Mesenchymal stem cell (in vitro differentiated cells and primary cell): ENCODE measurements around the gene GRHL1.
"Not testable (repeated sequence)": the region's sequence is repeated elsewhere in the genome, so short reads cannot be mapped to it uniquely, and the experiment has no call there.

ENCODE experiments used
- DNase-seq: peaks from one replicate; pipeline ENCODE4 v3.0.0-alpha.2; 2013
- H2AFZ ChIP-seq: one replicate; pipeline ENCODE4 v1.6.1; 2013; ENCODE audit warnings: low read depth, mild to moderate bottlenecking, control low read depth, inconsistent platforms, low read length, moderate library complexity
- H2AK5ac ChIP-seq: 2 replicates; pipeline ENCODE4 v1.6.1; 2013; ENCODE audit warnings: low read length, moderate library complexity, mild to moderate bottlenecking, inconsistent platforms; ENCODE audit not compliant: severe bottlenecking
- H2BK120ac ChIP-seq: one replicate; pipeline ENCODE4 v1.6.1; 2013; ENCODE audit warnings: low read depth, mild to moderate bottlenecking, inconsistent platforms, low read length, moderate library complexity
- H2BK12ac ChIP-seq, 2 experiments: one replicate each; pipeline ENCODE4 v1.6.1; 2013; ENCODE audit warnings: inconsistent platforms in 2 of 2, low read length in 2 of 2, mild to moderate bottlenecking in 2 of 2, moderate library complexity in 2 of 2, control low read depth in 1 of 2
- H2BK15ac ChIP-seq: one replicate; pipeline ENCODE4 v1.6.1; 2013; ENCODE audit warnings: mild to moderate bottlenecking, low read depth, inconsistent platforms; ENCODE audit not compliant: poor library complexity, severe bottlenecking
- H2BK5ac ChIP-seq: 2 replicates; pipeline ENCODE4 v1.6.1; 2013; ENCODE audit warnings: low read depth, mild to moderate bottlenecking, low read length, control low read depth, inconsistent platforms; ENCODE audit not compliant: poor library complexity, severe bottlenecking
- H3K14ac ChIP-seq, 2 experiments: one replicate each; pipeline ENCODE4 v1.6.1; 2013; ENCODE audit warnings: inconsistent platforms in 2 of 2, low read length in 2 of 2, control low read depth in 1 of 2, mild to moderate bottlenecking in 1 of 2, moderate library complexity in 1 of 2
- H3K18ac ChIP-seq, 2 experiments: one replicate each; pipeline ENCODE4 v1.6.1; 2013; ENCODE audit warnings: inconsistent platforms in 2 of 2, low read length in 2 of 2, control low read depth in 1 of 2, low read depth in 1 of 2, mild to moderate bottlenecking in 1 of 2
- H3K23ac ChIP-seq, 2 experiments: one replicate each; pipeline ENCODE4 v1.6.1; 2013; ENCODE audit warnings: inconsistent platforms in 2 of 2, low read length in 2 of 2, mild to moderate bottlenecking in 2 of 2, moderate library complexity in 2 of 2, control low read depth in 1 of 2
- H3K27ac ChIP-seq: 2 replicates; pipeline ENCODE4 v1.5.1; 2013; ENCODE audit warnings: mild to moderate bottlenecking, moderate library complexity, low read length, control low read depth, inconsistent platforms; ENCODE audit not compliant: poor library complexity, severe bottlenecking
- H3K27me3 ChIP-seq, 2 experiments: 2 replicates each; pipeline versions ENCODE4 v1.6.1 to v1.7.0; 2013; ENCODE audit warnings: low read length in 2 of 2, mild to moderate bottlenecking in 2 of 2, moderate library complexity in 2 of 2, control low read depth in 1 of 2, inconsistent platforms in 1 of 2; ENCODE audit not compliant: control insufficient read depth in 1 of 2, insufficient read depth in 1 of 2
- H3K36me3 ChIP-seq, 2 experiments: 2 replicates each; pipeline versions ENCODE4 v1.6.1 to v1.7.0; 2013; ENCODE audit warnings: low read length in 2 of 2, control low read depth in 1 of 2, inconsistent platforms in 1 of 2, low read depth in 1 of 2, mild to moderate bottlenecking in 1 of 2; ENCODE audit not compliant: insufficient read depth in 2 of 2, control insufficient read depth in 1 of 2
- H3K4ac ChIP-seq, 2 experiments: one replicate each; pipeline ENCODE4 v1.6.1; 2013; ENCODE audit warnings: inconsistent platforms in 2 of 2, low read length in 2 of 2, mild to moderate bottlenecking in 2 of 2, moderate library complexity in 2 of 2, control low read depth in 1 of 2, low read depth in 1 of 2
- H3K4me1 ChIP-seq: 2 replicates; pipeline ENCODE4 v1.6.1; 2013; ENCODE audit warnings: low read depth, low read length, control low read depth; ENCODE audit not compliant: control insufficient read depth, insufficient read depth
- H3K4me2 ChIP-seq: 2 replicates; pipeline ENCODE4 v1.6.1; 2013; ENCODE audit warnings: low read length, mild to moderate bottlenecking, inconsistent platforms; ENCODE audit not compliant: poor library complexity, severe bottlenecking
- H3K4me3 ChIP-seq, 2 experiments: 2 replicates each; pipeline versions ENCODE4 v1.5.1 to v1.7.0; 2013; ENCODE audit warnings: low read length in 2 of 2, mild to moderate bottlenecking in 2 of 2, control low read depth in 1 of 2, low read depth in 1 of 2; ENCODE audit not compliant: insufficient read depth in 1 of 2
- H3K79me1 ChIP-seq: replicated peaks from 2 replicates; pipeline ENCODE4 v1.6.1; 2013; ENCODE audit warnings: mild to moderate bottlenecking, control low read depth, low read length, inconsistent platforms; ENCODE audit not compliant: poor library complexity, severe bottlenecking
- H3K9ac ChIP-seq: 2 replicates; pipeline ENCODE4 v1.7.0; 2013; ENCODE audit warnings: mild to moderate bottlenecking, low read length, moderate library complexity
- H3K9me3 ChIP-seq: 2 replicates; pipeline ENCODE4 v1.7.0; 2013; ENCODE audit warnings: mild to moderate bottlenecking, low read length; ENCODE audit not compliant: control insufficient read depth
- H4K8ac ChIP-seq: one replicate; pipeline ENCODE4 v1.6.1; 2013; ENCODE audit warnings: inconsistent platforms, mild to moderate bottlenecking, low read length, moderate library complexity
- H4K91ac ChIP-seq: one replicate; pipeline ENCODE4 v1.6.1; 2013; ENCODE audit warnings: mild to moderate bottlenecking, low read length, inconsistent platforms
- WGBS: methylation state at CpG from one replicate; pipeline ENCODE4 v1.1.7; 2013; ENCODE audit warnings: mixed read lengths; 5-methylcytosine and 5-hydroxymethylcytosine counted together

Gene GRHL1

DNA sequence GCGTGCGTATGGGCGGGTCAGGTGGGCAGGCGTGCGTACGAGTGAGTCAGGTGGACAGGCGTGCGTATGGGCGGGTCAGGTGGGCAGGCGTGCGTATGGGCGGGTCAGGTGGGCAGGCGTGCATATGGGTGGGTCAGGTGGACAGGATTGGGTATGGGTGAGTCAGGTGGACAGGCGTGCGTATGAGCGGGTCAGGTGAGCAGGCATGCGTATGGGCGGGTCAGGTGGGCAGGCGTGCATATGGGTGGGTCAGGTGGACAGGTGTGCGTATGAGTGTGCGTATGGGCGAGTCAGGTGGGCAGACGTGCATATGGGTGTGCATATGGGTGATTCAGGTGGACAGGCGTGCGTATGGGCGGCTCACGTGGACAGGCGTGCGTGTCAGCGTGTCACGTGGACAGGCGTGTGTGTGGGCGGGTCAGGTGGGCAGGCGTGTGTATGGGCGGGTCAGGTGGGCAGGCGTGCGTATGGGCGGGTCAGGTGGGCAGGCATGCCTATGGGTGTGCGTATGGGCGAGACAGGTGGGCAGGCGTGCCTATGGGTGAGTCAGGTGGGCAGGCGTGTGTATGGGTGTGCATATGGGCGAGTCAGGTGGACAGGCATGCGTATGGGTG is 64.0 kb downstream of the GRHL1 start:
- H3K23ac ChIP-seq, H3K27ac ChIP-seq, H2AFZ ChIP-seq, H2BK12ac ChIP-seq, H3K4me2 ChIP-seq, H3K4me1 ChIP-seq, H4K8ac ChIP-seq, H2BK15ac ChIP-seq, H3K9ac ChIP-seq, H3K36me3 ChIP-seq, H2AK5ac ChIP-seq, H2BK120ac ChIP-seq, H2BK5ac ChIP-seq, H3K4ac ChIP-seq, H3K14ac ChIP-seq, H3K79me1 ChIP-seq, H3K9me3 ChIP-seq, H3K18ac ChIP-seq, DNase-seq, H3K4me3 ChIP-seq: not testable (repeated sequence)
- 97% methylated on average over 44 of the region's 44 CpGs for WGBS
- peaks cover 13 to 20% of the 10 kb centered on the region in 2 experiments for H3K27me3 ChIP-seq
- H4K91ac ChIP-seq, result peak overlapping the region; percentile 83

DNA sequence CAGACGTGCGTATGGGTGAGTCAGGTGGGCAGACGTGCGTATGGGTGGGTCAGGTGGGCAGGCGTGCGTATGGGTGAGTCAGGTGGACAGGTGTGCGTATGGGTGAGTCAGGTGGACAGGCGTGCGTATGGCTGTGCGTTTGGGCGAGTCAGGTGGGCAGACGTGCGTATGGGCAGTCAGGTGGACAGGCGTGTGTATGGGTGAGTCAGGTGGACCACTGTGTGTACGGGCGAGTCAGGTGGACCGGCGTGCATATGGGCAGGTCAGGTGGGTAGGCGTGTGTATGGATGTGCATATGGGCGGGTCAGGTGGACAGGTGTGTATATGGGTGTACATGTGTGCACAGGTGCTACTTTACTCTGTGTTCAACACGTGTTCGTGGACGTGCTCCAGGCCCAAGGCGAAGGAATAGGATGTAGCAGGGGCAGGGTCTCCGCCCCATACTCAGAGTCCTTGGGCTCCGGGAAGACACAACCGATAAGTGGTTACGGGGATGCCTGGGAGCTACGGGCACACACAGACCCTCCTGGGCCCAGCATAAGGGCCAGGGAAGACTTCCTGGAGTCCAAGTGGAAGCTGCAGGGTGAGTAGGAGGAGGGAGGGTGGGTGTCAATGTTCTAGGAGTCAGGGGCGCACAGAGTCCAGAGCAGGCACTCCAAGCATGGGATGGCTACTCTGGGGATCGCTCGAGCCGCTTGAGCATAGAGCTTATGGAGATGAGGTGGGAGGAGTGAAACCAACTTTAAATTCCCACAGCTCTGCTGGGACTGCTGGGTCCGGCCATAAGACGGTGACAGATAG is 64.7 kb downstream of the GRHL1 start:
- H3K4me2 ChIP-seq, result no peak overlapping the region
- H3K9me3 ChIP-seq, result peaks cover 6% of the 10 kb centered on the region
- no peaks in the 10 kb centered on the region for H3K36me3 ChIP-seq
- no peak overlapping the region for H3K9ac ChIP-seq
- no peak overlapping the region for H3K18ac ChIP-seq
- no peak overlapping the region for H2BK15ac ChIP-seq
- no peak overlapping the region for H3K14ac ChIP-seq
- no peak overlapping the region for H2BK12ac ChIP-seq
- no peak overlapping the region for H2AK5ac ChIP-seq
- WGBS, result 95% methylated on average over 32 of the region's 35 CpGs
- peaks cover 13 to 20% of the 10 kb centered on the region in 2 experiments for H3K27me3 ChIP-seq
- H2BK120ac ChIP-seq, result no peak overlapping the region
- no peaks in the 10 kb centered on the region for H3K79me1 ChIP-seq
- peaks cover under 1% of the 10 kb centered on the region for H3K4me1 ChIP-seq
- no peak for DNase-seq
- H3K27ac ChIP-seq, result no peak overlapping the region
- no peak overlapping the region for H3K23ac ChIP-seq
- H3K4ac ChIP-seq, result no peak overlapping the region
- peak overlapping the region; percentile 83 for H4K91ac ChIP-seq
- no peak overlapping the region for H4K8ac ChIP-seq
- no peak overlapping the region for H2BK5ac ChIP-seq
- H2AFZ ChIP-seq, result no peak overlapping the region
- H3K4me3 ChIP-seq, result no peak overlapping the region

DNA sequence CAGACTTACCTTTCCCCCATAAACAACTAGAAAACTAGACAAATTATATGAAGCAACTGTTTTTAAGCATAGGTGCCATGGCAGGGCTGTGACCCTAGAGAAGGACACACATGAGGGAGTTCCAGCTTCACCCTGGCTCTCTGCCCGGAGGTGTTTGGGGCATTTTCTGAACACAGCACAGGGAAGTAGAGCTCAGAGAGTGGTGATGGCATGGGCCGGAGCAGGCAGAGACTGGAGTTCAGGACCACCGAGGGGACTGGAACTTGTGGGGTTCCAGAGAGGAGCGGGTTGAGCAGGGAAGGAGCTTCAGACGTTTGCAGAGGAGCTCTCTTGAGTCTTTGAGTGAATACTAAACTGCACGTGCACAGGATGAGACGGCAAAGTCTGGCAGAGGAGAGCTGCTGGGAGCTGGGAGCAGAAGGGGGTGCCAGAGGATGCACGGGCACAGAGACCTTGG is 65.3 kb downstream of the GRHL1 start:
- no peaks in the 10 kb centered on the region for H3K4me1 ChIP-seq
- H2BK120ac ChIP-seq, result no peak overlapping the region
- H3K36me3 ChIP-seq, result no peaks in the 10 kb centered on the region
- no peak overlapping the region for H3K23ac ChIP-seq
- H2BK15ac ChIP-seq, result no peak overlapping the region
- no peak overlapping the region for H2AFZ ChIP-seq
- H2BK5ac ChIP-seq, result no peak overlapping the region
- H3K14ac ChIP-seq, result no peak overlapping the region
- DNase-seq, result no peak
- no peak overlapping the region for H3K4ac ChIP-seq
- no peak overlapping the region for H4K91ac ChIP-seq
- no peak overlapping the region for H3K27ac ChIP-seq
- H2BK12ac ChIP-seq, result no peak overlapping the region
- H3K4me2 ChIP-seq, result no peak overlapping the region
- peaks cover 6% of the 10 kb centered on the region for H3K9me3 ChIP-seq
- no peaks in the 10 kb centered on the region for H3K79me1 ChIP-seq
- peaks cover 13 to 22% of the 10 kb centered on the region in 2 experiments for H3K27me3 ChIP-seq
- no peak overlapping the region for H3K9ac ChIP-seq
- H3K4me3 ChIP-seq, result no peak overlapping the region
- no peak overlapping the region for H3K18ac ChIP-seq
- 88% methylated on average over 7 of the region's 8 CpGs for WGBS
- no peak overlapping the region for H4K8ac ChIP-seq
- H2AK5ac ChIP-seq, result no peak overlapping the region

DNA sequence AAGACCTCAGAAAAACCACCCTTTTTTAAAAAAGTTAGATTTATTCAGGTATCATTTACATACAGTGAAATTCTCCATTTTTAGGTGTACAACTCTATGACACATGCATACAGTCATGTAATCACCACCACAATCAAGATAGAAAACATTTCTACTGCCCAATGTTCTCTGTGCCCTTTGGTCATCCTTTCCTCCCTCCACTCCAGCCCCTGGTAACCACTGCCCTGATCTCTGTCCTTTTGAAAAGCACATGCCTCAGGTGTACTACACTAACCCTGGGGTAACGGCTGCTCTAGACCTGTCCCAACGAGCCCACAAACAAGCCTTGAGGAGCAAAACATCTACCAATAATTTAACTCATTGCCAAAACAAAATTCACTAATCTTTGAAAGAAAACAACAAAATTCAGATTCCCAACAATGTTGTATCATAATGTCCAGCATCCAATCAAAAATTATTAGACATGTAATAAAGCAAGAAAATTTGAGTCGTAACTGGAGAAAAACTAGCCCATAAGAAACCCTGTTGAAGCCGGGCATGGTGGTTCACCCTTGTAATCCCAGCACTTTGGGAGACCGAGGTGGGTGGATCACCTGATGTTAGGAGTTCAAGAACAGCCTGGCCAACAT is 65.9 kb downstream of the GRHL1 start:
- Histone ChIP-seq H3K4me1 (no peaks in the 10 kb centered on the region), H3K4me2 (no peak overlapping the region), H3K23ac (no peak overlapping the region), H2AFZ (no peak overlapping the region), H3K27ac (no peak overlapping the region), H3K14ac (no peak overlapping the region), H3K4ac (no peak overlapping the region), H2BK12ac (no peak overlapping the region), H2BK15ac (no peak overlapping the region), H3K79me1 (no peaks in the 10 kb centered on the region), H3K9ac (no peak overlapping the region), H4K91ac (no peak overlapping the region), H2BK120ac (no peak overlapping the region), H3K27me3 (peaks cover 13 to 27% of the 10 kb centered on the region in 2 experiments), H3K18ac (no peak overlapping the region), H3K4me3 (no peak overlapping the region), H2BK5ac (no peak overlapping the region), H2AK5ac (no peak overlapping the region), H4K8ac (no peak overlapping the region), H3K9me3 (peaks cover 6% of the 10 kb centered on the region), H3K36me3 (no peaks in the 10 kb centered on the region)
- DNase-seq, result no peak
- 97% methylated on average over 5 of the region's 5 CpGs for WGBS
